NCI-H2196 (cell line): ENCODE data around the gene CACNB3.
"Not testable (repeated sequence)": the region's sequence is repeated elsewhere in the genome, so short reads cannot be mapped to it uniquely, and the experiment has no call there.

Experiments used
- DNase-seq: peaks from one replicate; lab custom pipeline; 2025; ENCODE audit not compliant: unreplicated experiment; lab: John Stamatoyannopoulos, UW

CACNB3 gene

GRCh38 chr12:48852734-48853688 lies 34.7 kb downstream of the CACNB3 start:
- peak; percentile 89 for DNase-seq

- DNase-seq = no peak
Observed at GRCh38 chr12:48854488-48854887, 36.2 kb downstream of the CACNB3 start.

- not testable (repeated sequence) for DNase-seq
Observed at GRCh38 chr12:48854932-48855331, 36.6 kb downstream of the CACNB3 start.

- no peak for DNase-seq
Observed at GRCh38 chr12:48856379-48856778, 38.1 kb downstream of the CACNB3 start.

- no peak for DNase-seq
Observed at GRCh38 chr12:48857278-48857994, 39.1 kb downstream of the CACNB3 start.

GRCh38 chr12:48858043-48858442 lies 39.7 kb downstream of the CACNB3 start:
- DNase-seq = no peak

- no peak for DNase-seq
Observed at GRCh38 chr12:48859607-48860006, 41.3 kb downstream of the CACNB3 start.

GRCh38 chr12:48860236-48860635 lies 41.9 kb downstream of the CACNB3 start:
- not testable (repeated sequence) for DNase-seq

GRCh38 chr12:48861111-48861510 lies 42.8 kb downstream of the CACNB3 start:
- DNase-seq = no peak

GRCh38 chr12:48862760-48863159 lies 44.5 kb downstream of the CACNB3 start:
- no peak for DNase-seq

- DNase-seq = no peak
Observed at GRCh38 chr12:48863291-48863690, 45.0 kb downstream of the CACNB3 start.

GRCh38 chr12:48865281-48866051 lies 47.2 kb downstream of the CACNB3 start, which contains the start of gene RND1:
Gene RND1, minus strand, starts transcription at chr12:48865870. Its CDS starts 103 bp downstream, at chr12:48865767.
- DNase-seq = peak; percentile 91

- no peak for DNase-seq
Observed at GRCh38 chr12:48866052-48866711, 47.9 kb downstream of the CACNB3 start.

GRCh38 chr12:48868451-48868850 lies 50.2 kb downstream of the CACNB3 start:
- DNase-seq = no peak

- no peak for DNase-seq
Observed at GRCh38 chr12:48869191-48869590, 50.9 kb downstream of the CACNB3 start.

- no peak for DNase-seq
Observed at GRCh38 chr12:48873096-48873495, 54.8 kb downstream of the CACNB3 start.

GRCh38 chr12:48873534-48873933 lies 55.2 kb downstream of the CACNB3 start:
- not testable (repeated sequence) for DNase-seq

- no peak for DNase-seq
Observed at GRCh38 chr12:48875944-48876515, 57.7 kb downstream of the CACNB3 start.
